Fibroblast of the aortic adventitia (primary cell): ENCODE results near the gene TAB2. TPM values are rescaled to one million over a fixed set of nuclear protein-coding genes. Genes with fewer than 3 reads are reported as not detected.

ENCODE experiments used
- DNase-seq: peaks from one replicate; pipeline ENCODE4 v3.0.0-alpha.2; 2010; ENCODE audit warnings: low read depth
- H3K4me3 ChIP-seq: 2 replicates; pipeline ENCODE4 v1.5.1; 2011; ENCODE audit warnings: low read depth, mild to moderate bottlenecking, control low read depth, low read length, moderate library complexity
- total RNA-seq: library from RNA; depleted of rRNA; stranded (reverse); fragments of >200 nt; gene quantifications from 2 replicates; pipeline ENCODE4 v1.2.3, GENCODE V29; 2012; ENCODE audit warnings: low replicate concordance
- TF ChIP-seq, protein P1 (sequence below): IDR thresholded peaks from 2 replicates; pipeline ENCODE4 v1.5.1; 2011; ENCODE audit warnings: mild to moderate bottlenecking, low read length, control low read depth, inconsistent platforms; ENCODE audit not compliant: insufficient read depth

TAB2 gene
- total RNA-seq, 1 donor = 40.0 TPM

DNA sequence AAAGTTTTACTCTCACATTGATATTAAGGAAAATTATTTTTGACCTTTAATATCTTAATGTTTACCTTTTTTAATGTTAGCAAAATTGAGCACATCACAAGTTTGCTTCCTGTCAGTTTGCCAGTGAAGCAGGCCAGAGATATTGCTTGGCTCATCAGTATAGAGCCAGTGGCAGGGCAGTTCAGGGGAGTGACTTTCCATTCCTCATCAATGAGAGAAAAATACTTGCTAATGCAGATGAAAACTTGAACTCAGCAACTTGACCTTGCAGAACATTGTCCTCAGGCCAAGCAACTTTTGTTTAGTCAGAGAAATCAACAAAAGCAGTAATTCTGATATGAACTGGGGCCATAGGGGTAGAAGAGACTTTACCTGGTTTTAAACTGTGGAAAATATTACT, 6.9 kb downstream of the TAB2 start:
- no peak overlapping the region for H3K4me3 ChIP-seq
- no peak for DNase-seq
- TF ChIP-seq, protein P1, sequence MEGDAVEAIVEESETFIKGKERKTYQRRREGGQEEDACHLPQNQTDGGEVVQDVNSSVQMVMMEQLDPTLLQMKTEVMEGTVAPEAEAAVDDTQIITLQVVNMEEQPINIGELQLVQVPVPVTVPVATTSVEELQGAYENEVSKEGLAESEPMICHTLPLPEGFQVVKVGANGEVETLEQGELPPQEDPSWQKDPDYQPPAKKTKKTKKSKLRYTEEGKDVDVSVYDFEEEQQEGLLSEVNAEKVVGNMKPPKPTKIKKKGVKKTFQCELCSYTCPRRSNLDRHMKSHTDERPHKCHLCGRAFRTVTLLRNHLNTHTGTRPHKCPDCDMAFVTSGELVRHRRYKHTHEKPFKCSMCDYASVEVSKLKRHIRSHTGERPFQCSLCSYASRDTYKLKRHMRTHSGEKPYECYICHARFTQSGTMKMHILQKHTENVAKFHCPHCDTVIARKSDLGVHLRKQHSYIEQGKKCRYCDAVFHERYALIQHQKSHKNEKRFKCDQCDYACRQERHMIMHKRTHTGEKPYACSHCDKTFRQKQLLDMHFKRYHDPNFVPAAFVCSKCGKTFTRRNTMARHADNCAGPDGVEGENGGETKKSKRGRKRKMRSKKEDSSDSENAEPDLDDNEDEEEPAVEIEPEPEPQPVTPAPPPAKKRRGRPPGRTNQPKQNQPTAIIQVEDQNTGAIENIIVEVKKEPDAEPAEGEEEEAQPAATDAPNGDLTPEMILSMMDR = no peak

DNA sequence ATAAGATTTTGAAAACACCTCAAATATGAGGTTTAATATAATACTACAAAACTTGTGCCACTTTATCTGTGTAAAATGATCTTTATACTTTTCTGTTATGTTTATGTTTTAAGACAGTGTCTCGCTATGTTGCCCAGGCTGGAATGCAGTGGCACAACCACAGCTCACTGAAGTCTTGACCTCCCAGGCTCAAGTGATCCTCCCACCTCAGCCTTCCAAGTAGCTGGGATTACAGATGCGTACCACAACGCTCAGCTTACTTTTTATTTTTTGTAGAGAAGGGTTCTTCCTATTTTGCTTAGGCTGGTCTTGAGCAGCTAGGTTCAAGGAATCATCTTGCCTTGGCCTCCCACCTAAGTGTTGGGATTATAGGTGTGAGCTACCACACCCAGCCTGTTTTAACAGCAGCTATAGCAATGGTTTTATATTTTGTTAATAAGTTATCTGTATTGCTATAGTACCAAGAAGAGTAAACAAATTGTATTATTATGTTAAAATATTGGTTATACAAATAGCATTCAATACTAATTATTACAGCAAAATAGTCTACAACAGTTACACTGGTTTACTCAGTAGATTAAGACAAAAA, 8.2 kb downstream of the TAB2 start:
- no peak for DNase-seq
- TF ChIP-seq, protein P1 = no peak
- H3K4me3 ChIP-seq = no peak overlapping the region

DNA sequence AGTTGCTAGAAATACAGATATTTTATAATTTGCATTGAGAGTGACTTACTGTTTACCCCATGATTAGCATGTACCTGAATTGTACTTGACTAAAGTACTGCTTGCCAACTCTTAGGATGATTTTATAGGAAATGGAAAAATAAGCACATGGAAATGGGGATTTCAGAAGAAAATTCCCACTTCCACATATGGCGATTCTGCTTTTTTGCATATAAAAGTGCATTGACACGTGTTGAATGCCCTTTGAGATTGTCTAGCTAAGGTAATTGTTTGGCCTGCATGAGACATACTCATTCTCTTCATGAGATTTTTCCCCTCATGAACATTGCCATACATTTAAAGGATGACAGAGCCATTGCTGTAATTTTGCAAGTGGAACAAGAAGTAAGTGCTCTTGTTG, 10.1 kb downstream of the TAB2 start:
- H3K4me3 ChIP-seq = no peak overlapping the region
- DNase-seq = no peak
- TF ChIP-seq, protein P1 = no peak

DNA sequence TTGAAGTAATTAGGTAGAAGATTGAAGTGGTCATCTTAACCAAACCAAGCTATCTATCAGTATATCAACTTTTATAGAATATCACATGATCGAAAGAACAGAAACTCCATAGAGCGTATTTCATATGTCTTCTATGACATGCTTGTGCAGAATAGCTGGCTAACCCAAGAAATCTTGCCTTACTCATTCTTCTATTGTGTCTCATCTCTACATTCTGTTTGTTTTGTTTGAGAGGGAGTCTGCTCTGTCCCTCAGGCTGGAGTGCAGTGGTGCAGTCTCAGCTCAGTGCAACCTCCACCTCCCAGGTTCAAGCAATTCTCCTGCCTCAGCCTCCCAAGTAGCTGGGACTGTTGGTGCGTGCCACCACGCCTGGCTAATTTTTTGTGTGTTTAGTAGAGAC, 10.6 kb downstream of the TAB2 start:
- H3K4me3 ChIP-seq = no peak overlapping the region
- DNase-seq = no peak
- TF ChIP-seq, protein P1 = no peak

DNA sequence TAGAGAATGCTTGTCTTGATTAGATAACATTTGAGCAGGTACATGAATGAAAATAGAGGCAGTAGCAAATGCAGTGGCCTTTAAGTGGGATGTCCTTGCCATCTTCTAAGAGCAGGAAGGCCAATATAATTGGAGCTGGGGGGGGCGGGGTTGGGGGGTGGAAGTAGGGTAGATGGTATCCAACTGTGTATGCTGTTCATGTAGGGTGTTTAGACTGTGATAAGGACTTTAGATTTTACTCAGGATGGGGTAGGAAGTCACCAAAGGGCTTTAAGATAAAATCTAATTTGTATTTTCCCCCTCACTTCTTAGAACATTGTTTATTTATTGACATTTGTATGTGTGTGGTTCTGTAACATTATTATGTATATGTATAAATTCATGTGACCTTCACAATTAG, 12.0 kb downstream of the TAB2 start:
- H3K4me3 ChIP-seq = no peak overlapping the region
- TF ChIP-seq, protein P1 = no peak
- no peak for DNase-seq

DNA sequence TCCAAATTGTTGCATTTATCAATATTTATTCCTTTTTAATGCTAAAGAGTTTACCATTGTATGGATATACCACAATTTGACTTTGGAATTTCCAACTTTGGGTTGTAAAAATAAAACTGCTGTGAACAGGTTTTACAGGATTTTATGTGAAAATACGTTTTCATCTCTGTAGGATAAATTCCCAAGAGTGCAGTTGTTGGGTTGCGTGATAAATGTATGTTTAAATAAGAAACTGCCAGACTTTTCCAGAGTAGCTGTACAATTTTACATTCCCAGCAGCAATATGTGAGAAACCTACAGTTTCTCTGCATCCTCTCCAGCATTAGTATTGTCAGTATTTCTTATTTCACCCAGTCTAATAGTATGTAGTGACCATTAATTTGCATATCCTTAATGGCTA, 12.6 kb downstream of the TAB2 start:
- DNase-seq = no peak
- TF ChIP-seq, protein P1 = no peak
- no peak overlapping the region for H3K4me3 ChIP-seq
